ENCODE measurements around the gene SERPINB5. TPM values are rescaled to one million over a fixed set of nuclear protein-coding genes. Genes with fewer than 3 reads are reported as not detected.
A peak's percentile ranks its signal among the peaks of the same experiment; 100 is the strongest.

SERPINB5 gene
- total RNA-seq, 1 experiment from 2014 or later, result 26.2 TPM

- CTCF ChIA-PET, result no interaction called here
- Histone ChIP-seq H2AFZ (no peak overlapping the region), H3K79me2 (ENCODE audit: low read depth) (peaks cover 57% of the 10 kb centered on the region), H3K4me1 (replicated peaks; ENCODE audit: insufficient read depth) (peaks cover 42% of the 10 kb centered on the region), H4K20me1 (ENCODE audit: insufficient read depth) (no peaks in the 10 kb centered on the region), H3F3A (ENCODE audit: insufficient read depth, low read depth) (peaks cover 9% of the 10 kb centered on the region; the same call in 1 of the 2 replicates), H3K9me3 (ENCODE audit: insufficient read depth, low read depth) (no peaks in the 10 kb centered on the region), H3K27me3 (ENCODE audit: insufficient read depth, low read depth) (no peaks in the 10 kb centered on the region), H3K27ac (peak overlapping the region; percentile 78), H3K9me2 (ENCODE audit: insufficient read depth) (no peaks in the 10 kb centered on the region), H3K4me2 (peak overlapping the region; percentile 94), H3K36me3 (ENCODE audit: low read depth) (peaks cover 12% of the 10 kb centered on the region; the same call in 1 of the 2 replicates), H3K4me3 (peak overlapping the region; percentile 67)
- intact Hi-C loops (cut with micrococcal nuclease; ENCODE audit: unreplicated experiment), result loop anchor here (2.0 to 5.0 kb wide), 2 partner anchors 23 to 36 kb away; no protein-coding TSS in a partner anchor
- TF ChIP-seq EZH2 (IDR thresholded peaks at IDR 0.05; ENCODE audit: low read depth), result no peak
- TF ChIP-seq CTCF (conservative IDR thresholded peaks at IDR 0.05), result no peak
- no TSS peak for BruUV-seq (replicated peaks)
- DNase-seq, result no peak
- POLR2A ChIA-PET (ENCODE audit: unreplicated experiment), result no interaction called here
These were observed 1.2 kb downstream of the SERPINB5 start for GRCh38 chr18:63477968-63478367.

- intact Hi-C loops (cut with micrococcal nuclease; ENCODE audit: unreplicated experiment), result loop anchor here (5.0 kb wide), 1 partner anchor 38 kb away; no protein-coding TSS in a partner anchor
- POLR2A ChIA-PET (ENCODE audit: unreplicated experiment), result interaction anchor here (0.5 kb wide), 1 partner anchor 973 kb away, joined by 17 read pairs; no protein-coding TSS in a partner anchor
- Histone ChIP-seq H3K9me3 (ENCODE audit: insufficient read depth, low read depth) (no peaks in the 10 kb centered on the region), H3K79me2 (ENCODE audit: low read depth) (peaks cover 57% of the 10 kb centered on the region), H3K9me2 (ENCODE audit: insufficient read depth) (no peaks in the 10 kb centered on the region), H3K27me3 (ENCODE audit: insufficient read depth, low read depth) (no peaks in the 10 kb centered on the region), H2AFZ (no peak overlapping the region), H3K4me2 (peak overlapping the region; percentile 94), H3K27ac (no peak overlapping the region), H3F3A (ENCODE audit: insufficient read depth, low read depth) (peaks cover 9% of the 10 kb centered on the region; the same call in 1 of the 2 replicates), H4K20me1 (ENCODE audit: insufficient read depth) (no peaks in the 10 kb centered on the region), H3K4me1 (replicated peaks; ENCODE audit: insufficient read depth) (peaks cover 42% of the 10 kb centered on the region), H3K4me3 (no peak overlapping the region; the same call in 1 of the 2 replicates), H3K36me3 (ENCODE audit: low read depth) (peaks cover 22% of the 10 kb centered on the region; the same call in 1 of the 2 replicates)
- TF ChIP-seq CTCF (conservative IDR thresholded peaks at IDR 0.05), result no peak
- no peak for TF ChIP-seq EZH2 (IDR thresholded peaks at IDR 0.05; ENCODE audit: low read depth)
- CTCF ChIA-PET, result no interaction called here
- DNase-seq, result no peak
- BruUV-seq (replicated peaks), result no TSS peak
These were observed 3.1 kb downstream of the SERPINB5 start for GRCh38 chr18:63479826-63480225.

DNA sequence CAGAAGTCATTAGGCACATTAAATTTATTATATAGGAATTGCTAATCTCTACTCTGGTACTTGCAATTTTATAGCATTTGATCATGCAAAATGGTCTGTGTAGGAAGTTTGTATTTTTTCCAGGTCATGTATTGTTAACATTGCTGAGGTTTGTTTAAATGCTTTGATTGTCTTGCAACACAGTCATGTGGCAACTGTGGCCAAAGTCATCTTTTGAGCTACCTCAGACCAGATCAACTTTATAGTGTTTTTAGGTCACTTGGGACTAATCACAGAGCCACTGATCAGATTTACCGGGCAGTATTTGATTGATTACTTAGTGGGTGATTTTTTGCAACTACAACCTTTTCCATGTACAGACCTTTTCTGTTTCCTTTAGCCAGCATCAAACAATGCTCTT, 3.7 kb downstream of the SERPINB5 start:
- CTCF ChIA-PET, result no interaction called here

More for the DNA sequence above, 3.7 kb downstream of the SERPINB5 start:
- Histone ChIP-seq H3K9me2 (ENCODE audit: insufficient read depth) (no peaks in the 10 kb centered on the region), H3K9me3 (ENCODE audit: insufficient read depth, low read depth) (no peaks in the 10 kb centered on the region), H3K27me3 (ENCODE audit: insufficient read depth, low read depth) (no peaks in the 10 kb centered on the region), H3K4me2 (peak overlapping the region; percentile 94), H3K79me2 (ENCODE audit: low read depth) (peaks cover 57% of the 10 kb centered on the region), H3K36me3 (ENCODE audit: low read depth) (peaks cover 22% of the 10 kb centered on the region; the same call in 1 of the 2 replicates), H3F3A (ENCODE audit: insufficient read depth, low read depth) (peaks cover 9% of the 10 kb centered on the region; the same call in 1 of the 2 replicates), H3K27ac (no peak overlapping the region), H3K4me3 (no peak overlapping the region), H4K20me1 (ENCODE audit: insufficient read depth) (no peaks in the 10 kb centered on the region), H2AFZ (no peak overlapping the region), H3K4me1 (replicated peaks; ENCODE audit: insufficient read depth) (peaks cover 41% of the 10 kb centered on the region)
- DNase-seq, result no peak
- intact Hi-C loops (cut with micrococcal nuclease; ENCODE audit: unreplicated experiment), result no loop called here
- BruUV-seq (replicated peaks), result no TSS peak
- TF ChIP-seq EZH2 (IDR thresholded peaks at IDR 0.05; ENCODE audit: low read depth) (no peak), CTCF (conservative IDR thresholded peaks at IDR 0.05) (no peak)
- POLR2A ChIA-PET (ENCODE audit: unreplicated experiment), result no interaction called here
